ENCODE results near the gene PTPRJ. TPM values are rescaled to one million over a fixed set of nuclear protein-coding genes. Genes with fewer than 3 reads are reported as not detected.

The PTPRJ gene
- total and polyA plus RNA-seq, 2 of the 13 experiments (the other 11 are each of a cell fraction or from before 2014, with no cell fraction given), result 1.0 to 1.2 TPM

GRCh38 chr11:47979378-47980087, 826 bp upstream of the PTPRJ start (continued):
- TF ChIP-seq ARID4A (CRISPR knock-in tag; IDR thresholded peaks at IDR 0.05; ENCODE audit: borderline replicate concordance), result no peak

- no peak overlapping the region for H2AFZ ChIP-seq (ENCODE audit: low read length)
- intact Hi-C loops (cut with micrococcal nuclease; ENCODE audit: unreplicated experiment), result loop anchor here (5.0 kb wide), 2 partner anchors 44 to 126 kb away; no protein-coding TSS in a partner anchor
- DNase-seq (ENCODE audit: low spot score) (no peak), FAIRE-seq (no peak), ATAC-seq (peak; percentile 71)
- WGBS (ENCODE audit: low lambda C conversion rate), result under 1% methylated on average over 18 of the region's 82 CpGs
- H3K27ac ChIP-seq (ENCODE audit: extremely low read length, insufficient read depth, low read length), result no peak overlapping the region
- H3K9ac ChIP-seq (ENCODE audit: insufficient read depth, low read depth, low read length), result peak overlapping the region; percentile 65
- no TSS peak for BruUV-seq (replicated peaks)
- ChIA-PET CTCF (ENCODE audit: low intra/inter-chr PET ratio, low total read pairs) (no interaction called here), POLR2A (no interaction called here)
- H3K4me2 ChIP-seq (ENCODE audit: low read depth, low read length), result peak overlapping the region; percentile 72
- H3K36me3 ChIP-seq (replicated peaks in 1 of 2; ENCODE audit: control insufficient read depth in 1 of 2, insufficient read depth in 2 of 2, low read length in 2 of 2), result no peaks in the 10 kb centered on the region
- no peaks in the 10 kb centered on the region for H3K9me3 ChIP-seq (ENCODE audit: low read length)
- peaks cover 4 to 30% of the 10 kb centered on the region in 2 experiments for H3K27me3 ChIP-seq (ENCODE audit: control insufficient read depth in 1 of 2, insufficient read depth in 2 of 2, low read length in 2 of 2)
- peaks cover 34% of the 10 kb centered on the region for H3K4me1 ChIP-seq (ENCODE audit: insufficient read depth, low read length)
- H4K20me1 ChIP-seq (ENCODE audit: insufficient read depth, low read length), result no peaks in the 10 kb centered on the region
- H3K4me3 ChIP-seq (replicated peaks in 1 of 3; ENCODE audit: insufficient read depth in 1 of 3, low read depth in 2 of 3, low read length in 3 of 3), result peak overlapping the region; percentile 62 to 69 (median 63)
- in situ Hi-C loops (cut with HindIII; ENCODE audit: extremely low pct_ligation_motif_present, low pct_unique_long_range_greater_than_20kb), result no loop called here
- no peaks in the 10 kb centered on the region for H3K79me2 ChIP-seq (ENCODE audit: insufficient read depth, low read length)
- TF ChIP-seq ZFX (CRISPR knock-in tag; IDR thresholded peaks at IDR 0.05; ENCODE audit: low read depth) (peak; percentile 54), MYC (CRISPR knock-in tag; IDR thresholded peaks at IDR 0.05; ENCODE audit: borderline replicate concordance) (no peak; the same call in 1 of the 2 replicates), MAF1 (CRISPR knock-in tag; IDR thresholded peaks at IDR 0.05; ENCODE audit: borderline replicate concordance) (no peak), ARID4A (CRISPR knock-in tag; IDR thresholded peaks at IDR 0.05; ENCODE audit: borderline replicate concordance) (no peak), ZNF619 (CRISPR knock-in tag; IDR thresholded peaks at IDR 0.05) (no peak), ZNF101 (CRISPR knock-in tag; IDR thresholded peaks at IDR 0.05; ENCODE audit: borderline replicate concordance, low read depth) (no peak), TARDBP (CRISPR knock-in tag; IDR thresholded peaks at IDR 0.05) (no peak), YY1 (IDR thresholded peaks at IDR 0.05; ENCODE audit: insufficient read depth, insufficient replicate concordance, low read depth, low read length) (no peak), ZNF431 (CRISPR knock-in tag; IDR thresholded peaks at IDR 0.05; ENCODE audit: borderline replicate concordance, low read depth) (no peak), SUZ12 (IDR thresholded peaks at IDR 0.05; ENCODE audit: low read depth, low read length) (no peak), ZNF644 (CRISPR knock-in tag; IDR thresholded peaks at IDR 0.05; ENCODE audit: low read depth) (no peak)
Observed at GRCh38 chr11:47980907-47981621, 705 bp downstream of the PTPRJ start.
